Activated CD8-positive, alpha-beta memory T cell treated with anti-CD3 and anti-CD28 coated beads for 1 hour (primary cell): ENCODE results near the gene DND1.
"Not testable (repeated sequence)": the region's sequence is repeated elsewhere in the genome, so short reads cannot be mapped to it uniquely, and the experiment has no call there.

ENCODE experiments used
- DNase-seq, 2 donors: peaks; one replicate each; pipeline ENCODE4 v3.0.0-alpha.2; 2020; ENCODE audit warnings: low read depth in 1 of 2; ENCODE audit errors: extremely low read depth in 1 of 2

Gene DND1

DNA sequence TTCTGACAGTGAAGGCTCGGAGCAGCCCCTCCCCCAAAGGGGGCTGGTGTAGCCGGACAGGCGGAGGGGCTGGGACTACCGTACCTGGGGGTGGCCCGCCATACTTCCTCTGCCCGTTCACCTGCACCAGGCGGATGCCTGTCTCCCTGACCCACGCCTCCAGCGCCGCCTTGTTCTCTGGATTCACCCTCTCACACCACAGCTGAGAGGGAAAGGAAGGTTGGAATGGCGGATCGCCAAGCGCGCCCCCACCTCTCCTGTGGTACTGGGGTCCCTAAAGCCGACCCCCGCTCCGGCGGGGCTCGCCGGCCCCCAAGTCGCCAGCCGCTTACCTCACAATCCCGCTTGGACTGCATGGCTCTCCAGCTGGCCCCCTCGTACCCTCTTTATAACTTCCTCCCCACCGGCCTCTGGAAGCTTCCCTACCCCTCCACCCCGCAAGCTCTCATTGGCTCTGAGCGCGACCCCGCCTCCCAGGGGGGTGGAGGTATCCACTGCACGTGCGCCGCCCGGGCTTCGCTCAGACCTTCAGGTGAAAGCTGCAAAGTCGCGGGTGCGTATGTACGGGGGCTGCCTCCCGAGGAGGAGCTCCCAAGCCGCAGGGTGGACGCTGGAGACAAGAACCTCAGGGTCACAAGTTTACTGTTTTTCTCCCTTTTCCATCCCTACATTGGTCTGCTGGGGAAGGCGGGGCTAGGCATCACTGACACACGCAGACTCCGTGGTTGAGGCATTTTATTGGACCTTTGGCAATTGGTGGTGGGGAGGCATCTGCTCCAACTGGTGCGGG lies at the start of gene DND1:
Gene DND1, minus strand, starts transcription at position 390 of the 790 bp plus-strand sequence. Its CDS starts 34 bp downstream, at position 356.
- no peak for DNase-seq

DNA sequence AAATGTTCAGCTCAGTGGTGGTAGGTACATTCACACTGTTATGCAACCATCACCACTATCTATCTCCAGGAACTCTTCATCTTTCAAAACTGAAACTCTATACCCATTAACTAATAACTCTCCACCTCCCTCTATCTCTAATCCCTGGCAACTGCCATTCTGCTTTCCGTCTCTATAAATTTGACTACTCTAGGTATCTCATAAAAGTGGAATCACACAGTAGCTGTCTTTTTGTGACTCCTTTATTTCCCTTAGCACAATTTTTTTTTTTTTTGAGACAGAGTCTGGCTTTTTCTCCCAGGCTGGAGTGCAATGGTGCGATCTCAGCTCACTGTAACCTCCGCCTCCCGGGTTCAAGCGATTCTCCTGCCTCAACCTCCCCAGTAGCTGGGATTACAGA lies 48.0 kb upstream of the DND1 start:
- DNase-seq: not testable (repeated sequence)

GRCh38 chr5:140720738-140721137 lies 47.4 kb upstream of the DND1 start:
- not testable (repeated sequence) for DNase-seq

DNA sequence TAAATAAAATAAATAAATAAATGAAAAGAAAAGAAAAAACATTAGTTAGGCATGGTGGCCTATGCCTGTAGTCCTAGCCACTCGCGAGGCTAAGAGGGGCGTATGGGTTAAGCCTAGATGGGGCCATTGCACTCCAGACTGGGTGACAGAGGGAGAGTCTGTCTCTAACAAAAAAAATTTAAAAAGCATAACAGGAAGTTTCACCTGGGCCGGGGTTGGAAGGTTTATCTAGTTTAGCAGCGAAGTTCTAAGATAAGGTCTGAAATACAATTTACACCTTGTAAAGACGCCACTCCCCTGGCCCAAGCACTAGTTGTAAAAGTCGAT lies 44.9 kb upstream of the DND1 start:
- DNase-seq: no peak

- not testable (repeated sequence) for DNase-seq
Observed at GRCh38 chr5:140716238-140716637, 42.9 kb upstream of the DND1 start.

GRCh38 chr5:140713562-140714094 lies 40.3 kb upstream of the DND1 start:
- DNase-seq: no peak

DNA sequence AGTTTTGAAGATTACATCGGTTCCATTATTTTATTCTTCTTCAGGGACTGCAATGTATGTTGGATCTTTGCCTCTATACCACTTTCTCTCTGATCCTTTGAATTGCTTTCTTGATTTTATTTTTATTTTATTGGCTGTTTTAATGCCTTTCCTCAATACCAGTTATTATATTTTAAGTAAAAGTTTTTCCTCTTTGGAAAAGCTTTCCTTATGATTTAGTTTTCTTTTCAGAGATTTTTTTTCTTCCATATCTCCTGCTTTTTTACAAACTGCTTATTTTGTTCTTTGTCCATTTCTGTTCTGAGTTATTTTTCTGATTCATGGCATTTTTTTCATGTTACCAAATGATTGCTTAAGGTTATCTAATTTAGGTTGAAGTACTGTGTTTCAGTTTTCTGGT lies 38.4 kb upstream of the DND1 start:
- DNase-seq: no peak

- DNase-seq: peak; percentile 71 to 72
Observed at GRCh38 chr5:140710899-140711552, 37.6 kb upstream of the DND1 start.

GRCh38 chr5:140708787-140709186 lies 35.4 kb upstream of the DND1 start:
- not testable (repeated sequence) for DNase-seq

DNA sequence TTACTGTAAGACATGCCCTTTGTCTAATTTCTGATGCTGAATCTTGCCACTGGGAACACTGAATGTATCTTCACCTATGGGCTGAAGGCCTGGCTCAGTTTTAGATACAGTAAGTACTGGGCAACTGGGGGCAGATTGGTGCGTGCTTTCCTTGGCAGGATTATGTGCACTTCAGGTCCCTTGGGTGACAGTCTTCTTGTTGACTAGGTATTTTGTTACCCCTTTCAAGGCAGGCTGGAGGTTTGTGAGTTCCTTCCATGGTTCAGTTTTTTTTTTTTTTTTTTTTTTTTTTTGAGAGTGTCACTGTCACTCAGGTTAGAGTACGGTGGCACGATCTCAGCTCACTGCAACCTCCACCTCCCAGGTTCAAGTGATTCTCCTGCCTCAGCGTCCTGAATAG lies 34.4 kb upstream of the DND1 start:
- no peak for DNase-seq

- DNase-seq: peak; percentile 87
Observed at GRCh38 chr5:140700177-140701144, 27.1 kb upstream of the DND1 start, which contains the start of gene ZMAT2. TSS of gene ZMAT2 (plus strand) at chr5:140700447. CDS start at chr5:140700461, 14 bp downstream.

GRCh38 chr5:140696891-140697492 lies 23.6 kb upstream of the DND1 start:
- no peak for DNase-seq

- DNase-seq: no peak
Observed at GRCh38 chr5:140694276-140694675, 20.9 kb upstream of the DND1 start.

DNA sequence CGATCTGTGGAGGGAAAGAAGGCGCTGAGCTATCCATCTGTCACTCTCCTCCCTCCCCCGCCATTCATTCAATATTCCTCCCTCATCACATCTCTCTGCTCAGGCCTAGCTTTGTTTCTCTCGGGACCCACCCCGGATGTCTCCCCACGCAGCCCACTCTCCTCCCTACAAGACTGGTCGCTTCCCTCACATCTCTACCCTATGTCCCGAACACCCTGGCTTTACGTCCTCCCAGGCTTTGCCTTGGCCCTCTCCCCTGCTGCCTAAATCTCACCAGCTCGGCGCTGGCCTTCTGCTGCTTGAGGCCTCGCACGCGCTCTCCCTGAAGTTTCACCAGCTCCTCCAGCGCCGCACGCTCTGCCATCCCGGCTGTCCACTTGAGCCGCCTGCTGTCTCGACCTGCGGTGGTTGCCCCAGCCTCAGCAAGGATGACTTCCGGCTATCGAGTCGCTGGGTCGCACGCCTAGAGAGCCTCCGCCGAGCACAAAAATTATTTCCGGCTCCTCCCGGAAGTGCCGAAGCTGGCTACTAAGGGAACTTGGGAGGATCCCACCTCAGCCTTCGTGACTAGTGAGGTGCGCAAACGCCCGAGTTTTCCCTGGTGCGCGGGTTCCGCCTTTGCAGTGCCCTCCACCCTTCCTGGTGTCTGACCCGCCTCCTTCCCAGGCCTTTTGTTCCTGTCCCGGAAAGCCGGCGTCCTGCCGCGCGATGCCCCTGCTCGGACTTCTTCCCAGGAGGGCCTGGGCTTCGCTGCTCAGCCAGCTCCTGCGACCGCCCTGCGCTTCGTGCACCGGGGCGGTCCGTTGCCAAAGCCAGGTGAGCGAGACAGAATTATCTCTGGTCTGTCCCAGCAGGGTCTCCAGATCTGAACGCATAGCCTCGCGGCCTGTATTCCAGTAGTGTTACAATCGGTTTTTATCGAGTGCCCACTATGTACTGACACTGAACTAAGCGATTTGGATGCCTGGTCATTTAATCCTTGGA lies 17.9 kb upstream of the DND1 start, which contains the start of the genes HARS1 and HARS2:
Gene HARS1, minus strand, starts transcription at position 430 of the 984 bp plus-strand sequence. Its CDS starts 66 bp downstream, at position 364.
Gene HARS2, plus strand, starts transcription at position 515 of the 984 bp plus-strand sequence. Its CDS starts 194 bp downstream, at position 709.
- DNase-seq: peak; percentile 60 to 64

GRCh38 chr5:140690376-140690932 lies 17.1 kb upstream of the DND1 start:
- DNase-seq: no peak

DNA sequence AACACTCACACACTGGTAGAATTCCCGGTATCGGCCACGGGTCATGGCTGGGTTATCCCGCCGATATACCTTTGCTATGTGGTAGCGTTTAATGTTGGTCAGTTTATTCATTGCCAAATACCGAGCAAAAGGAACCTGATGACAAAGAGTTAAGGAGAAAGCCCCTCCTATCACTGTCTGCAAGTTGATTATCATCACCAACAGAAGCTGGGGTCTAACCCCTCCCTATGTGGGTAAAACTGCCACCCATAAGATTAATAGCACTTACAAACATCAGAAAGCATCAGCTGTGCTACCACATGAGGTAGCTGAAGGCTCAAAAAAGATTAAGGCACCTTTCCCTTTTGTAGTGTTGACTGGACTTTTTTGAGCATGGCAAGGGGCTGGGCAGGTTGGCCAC lies 5.6 kb upstream of the DND1 start:
- no peak for DNase-seq

DNA sequence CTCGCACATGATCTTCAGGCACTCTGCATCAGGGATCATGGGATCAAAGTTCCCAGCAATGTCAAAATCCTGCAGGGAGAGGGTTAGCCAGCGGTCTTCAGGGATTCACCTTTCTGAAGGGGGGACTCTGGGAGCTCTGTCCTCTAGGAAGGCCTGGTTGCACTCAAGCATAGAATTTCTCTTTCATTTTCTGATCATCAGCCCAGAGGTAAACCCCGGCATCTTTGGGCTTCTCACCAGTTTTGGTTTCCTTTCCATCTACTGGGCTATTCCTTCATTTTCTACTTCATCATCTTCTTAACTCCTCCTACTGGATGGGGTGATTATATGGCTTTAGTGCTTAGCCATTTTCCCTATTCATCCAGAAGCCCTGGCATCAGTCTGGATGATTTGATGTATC lies 4.6 kb upstream of the DND1 start:
- no peak for DNase-seq

- no peak for DNase-seq
Observed at GRCh38 chr5:140674629-140675028, 1.3 kb upstream of the DND1 start.

GRCh38 chr5:140674211-140674610 lies 835 bp upstream of the DND1 start:
- no peak for DNase-seq
